Measurements from ENCODE around the gene WDR37.
"Not testable (repeated sequence)": the region's sequence is repeated elsewhere in the genome, so short reads cannot be mapped to it uniquely, and the experiment has no call there.

WDR37 gene

DNA sequence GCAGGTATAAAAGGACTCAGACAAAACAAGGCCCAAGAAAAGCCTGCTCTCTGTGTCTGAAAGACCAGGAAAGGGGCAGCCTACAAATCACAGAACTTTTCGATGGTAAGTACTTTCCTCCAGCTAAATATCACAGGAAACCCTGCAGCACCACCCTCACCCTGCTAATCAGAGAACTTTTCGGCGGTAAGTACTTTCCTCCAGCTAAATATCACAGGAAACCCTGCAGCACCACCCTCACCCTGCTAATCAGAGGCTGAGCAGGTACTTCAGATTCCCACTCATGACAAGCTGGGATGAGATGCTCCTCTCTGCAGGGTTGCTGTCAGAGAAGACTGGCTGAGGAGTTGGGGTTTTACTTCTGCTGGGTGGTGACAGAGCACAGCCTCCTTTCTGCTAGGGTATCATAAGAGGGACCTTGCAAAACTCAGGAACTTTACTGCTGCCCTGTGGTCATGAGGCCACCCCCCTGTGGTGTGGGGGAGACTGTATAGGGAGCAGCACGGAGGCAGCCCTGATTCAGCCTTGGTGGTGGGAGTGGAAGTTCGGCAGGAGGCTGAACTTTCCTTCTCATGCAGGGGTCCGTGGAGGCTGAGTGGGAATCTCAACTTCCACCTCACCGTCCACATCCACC, 7.2 kb downstream of the WDR37 start:
- DNase-seq (ENCODE audit: insufficient read length, low spot score) (no peak), FAIRE-seq (no peak)
- TF ChIP-seq PAX5 (IDR thresholded peaks at IDR 0.05; ENCODE audit: insufficient read depth, low read length, severe bottlenecking) (no peak), POLR2A (IDR thresholded peaks at IDR 0.05; ENCODE audit: low read depth, low read length) (no peak), TAF1 (IDR thresholded peaks at IDR 0.05; ENCODE audit: low read depth, low read length) (no peak), POU2F2 (IDR thresholded peaks at IDR 0.05; ENCODE audit: low read depth, low read length) (no peak), SPI1 (IDR thresholded peaks at IDR 0.05; ENCODE audit: low read depth, low read length) (no peak), POLR2AphosphoS5 (IDR thresholded peaks at IDR 0.05; ENCODE audit: low read depth, low read length) (no peak)

DNA sequence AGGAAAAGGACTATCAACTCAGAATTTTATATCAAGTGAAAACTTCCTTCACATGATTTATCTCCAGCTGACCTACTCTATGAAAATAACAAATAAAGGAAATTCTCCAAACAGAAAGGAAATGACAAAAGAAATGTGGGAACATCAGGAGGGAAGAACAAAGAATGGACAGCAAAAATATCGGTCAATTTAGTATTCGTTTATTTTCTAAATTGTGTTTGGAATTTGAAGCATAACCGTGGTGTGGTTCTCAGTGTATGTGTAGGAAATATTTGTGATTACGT, 8.7 kb downstream of the WDR37 start:
- DNase-seq (ENCODE audit: insufficient read length, low spot score) (no peak), FAIRE-seq (no peak)
- TF ChIP-seq POU2F2 (IDR thresholded peaks at IDR 0.05; ENCODE audit: low read depth, low read length) (no peak), TAF1 (IDR thresholded peaks at IDR 0.05; ENCODE audit: low read depth, low read length) (no peak), POLR2AphosphoS5 (IDR thresholded peaks at IDR 0.05; ENCODE audit: low read depth, low read length) (no peak), SPI1 (IDR thresholded peaks at IDR 0.05; ENCODE audit: low read depth, low read length) (no peak), PAX5 (IDR thresholded peaks at IDR 0.05; ENCODE audit: insufficient read depth, low read length, severe bottlenecking) (no peak)

DNA sequence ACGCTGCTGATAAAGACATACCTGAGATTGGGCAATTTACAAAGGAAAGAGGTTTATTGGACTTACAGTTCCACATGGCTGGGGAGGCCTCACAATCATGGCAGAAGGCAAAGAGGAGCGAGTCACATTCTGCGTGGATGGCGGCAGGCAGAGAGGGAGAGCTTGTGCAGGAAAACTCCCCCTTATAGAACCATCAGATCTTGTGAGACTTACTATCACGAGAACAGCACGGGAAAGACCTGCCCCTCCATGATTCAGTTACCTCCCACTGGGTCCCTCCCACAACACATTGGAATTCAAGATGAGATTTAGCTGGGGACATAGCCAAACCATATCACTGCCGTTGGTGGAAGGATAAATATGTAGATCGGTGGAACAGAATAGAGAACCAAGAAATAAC, 10.5 kb downstream of the WDR37 start:
- not testable (repeated sequence) for FAIRE-seq; DNase-seq (ENCODE audit: insufficient read length, low spot score)

DNA sequence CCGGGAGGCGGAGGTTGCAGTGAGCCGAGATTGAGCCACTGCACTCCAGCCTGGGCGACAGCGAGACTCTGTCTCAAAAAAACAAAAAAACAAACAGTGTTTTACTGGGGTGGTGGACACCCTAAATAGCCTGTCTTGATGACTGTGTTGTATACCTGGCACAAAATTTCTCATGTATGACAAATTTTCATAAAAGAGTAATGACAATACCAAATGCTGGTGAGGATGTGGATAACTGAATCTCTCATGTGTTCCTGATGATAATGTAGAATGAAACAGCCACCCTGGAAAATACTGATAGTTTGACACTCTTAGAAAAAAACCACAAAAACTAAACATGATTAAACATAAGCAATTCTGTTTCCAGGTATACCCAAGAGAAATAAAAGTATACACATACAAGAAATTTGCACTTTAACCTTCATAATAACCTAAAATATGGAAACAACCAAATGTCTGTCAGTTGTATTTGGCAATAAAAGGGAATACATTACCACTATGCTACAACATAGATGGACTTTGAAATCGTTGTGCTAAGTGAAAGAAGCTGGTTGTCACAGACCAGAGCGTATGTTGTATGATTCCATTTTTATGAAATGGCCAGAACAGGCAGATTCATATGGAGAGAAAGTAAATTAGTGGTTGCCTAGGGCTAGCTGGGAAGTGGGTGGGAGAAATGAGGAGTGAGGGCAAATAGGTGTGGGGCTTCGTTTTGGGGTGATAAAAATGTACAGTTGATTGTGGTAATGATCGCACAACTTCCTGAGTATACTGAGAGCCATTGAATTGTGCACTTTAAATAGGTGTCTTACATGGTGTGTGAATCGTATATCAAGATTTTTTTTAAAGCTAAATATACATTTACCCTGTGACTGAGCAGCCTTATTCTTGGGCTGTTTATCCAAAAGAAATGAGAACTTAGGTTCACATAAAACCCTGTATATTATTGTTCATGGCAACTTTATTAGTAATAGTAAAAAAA, 12.5 kb downstream of the WDR37 start:
- peak; percentile 23 for FAIRE-seq
- TF ChIP-seq TAF1 (IDR thresholded peaks at IDR 0.05; ENCODE audit: low read depth, low read length) (no peak), POLR2AphosphoS5 (IDR thresholded peaks at IDR 0.05; ENCODE audit: low read depth, low read length) (no peak), PAX5 (IDR thresholded peaks at IDR 0.05; ENCODE audit: insufficient read depth, low read length, severe bottlenecking) (no peak), SPI1 (IDR thresholded peaks at IDR 0.05; ENCODE audit: low read depth, low read length) (no peak), POU2F2 (IDR thresholded peaks at IDR 0.05; ENCODE audit: low read depth, low read length) (no peak), POLR2A (IDR thresholded peaks at IDR 0.05; ENCODE audit: low read depth, low read length) (no peak)
- no peak for DNase-seq (ENCODE audit: insufficient read length, low spot score)

DNA sequence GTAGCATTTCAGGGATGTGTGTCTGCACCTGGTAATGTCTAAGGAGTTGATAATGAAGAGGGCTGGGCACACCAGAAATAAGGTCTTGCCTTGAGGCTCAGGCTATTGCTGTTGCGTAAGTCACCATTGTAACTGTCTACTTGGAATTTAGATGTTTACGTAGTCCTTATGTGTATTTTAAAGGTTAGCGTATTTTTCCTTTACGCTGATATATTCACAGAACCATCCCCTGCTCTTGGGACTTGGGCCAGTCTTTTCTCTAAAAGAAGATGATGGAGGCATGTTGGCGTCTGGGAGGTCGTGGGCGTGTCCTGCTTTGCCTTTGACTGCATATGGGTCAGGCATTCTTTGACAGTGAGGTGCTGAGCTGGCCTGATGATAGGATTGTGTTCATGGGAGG, 14.7 kb downstream of the WDR37 start:
- DNase-seq (ENCODE audit: insufficient read length, low spot score) = no peak
- TF ChIP-seq POLR2AphosphoS5 (IDR thresholded peaks at IDR 0.05; ENCODE audit: low read depth, low read length) (no peak), PAX5 (IDR thresholded peaks at IDR 0.05; ENCODE audit: insufficient read depth, low read length, severe bottlenecking) (no peak), POU2F2 (IDR thresholded peaks at IDR 0.05; ENCODE audit: low read depth, low read length) (no peak), TAF1 (IDR thresholded peaks at IDR 0.05; ENCODE audit: low read depth, low read length) (no peak), SPI1 (IDR thresholded peaks at IDR 0.05; ENCODE audit: low read depth, low read length) (no peak), POLR2A (IDR thresholded peaks at IDR 0.05; ENCODE audit: low read depth, low read length) (no peak)
- FAIRE-seq = peak; percentile 51

DNA sequence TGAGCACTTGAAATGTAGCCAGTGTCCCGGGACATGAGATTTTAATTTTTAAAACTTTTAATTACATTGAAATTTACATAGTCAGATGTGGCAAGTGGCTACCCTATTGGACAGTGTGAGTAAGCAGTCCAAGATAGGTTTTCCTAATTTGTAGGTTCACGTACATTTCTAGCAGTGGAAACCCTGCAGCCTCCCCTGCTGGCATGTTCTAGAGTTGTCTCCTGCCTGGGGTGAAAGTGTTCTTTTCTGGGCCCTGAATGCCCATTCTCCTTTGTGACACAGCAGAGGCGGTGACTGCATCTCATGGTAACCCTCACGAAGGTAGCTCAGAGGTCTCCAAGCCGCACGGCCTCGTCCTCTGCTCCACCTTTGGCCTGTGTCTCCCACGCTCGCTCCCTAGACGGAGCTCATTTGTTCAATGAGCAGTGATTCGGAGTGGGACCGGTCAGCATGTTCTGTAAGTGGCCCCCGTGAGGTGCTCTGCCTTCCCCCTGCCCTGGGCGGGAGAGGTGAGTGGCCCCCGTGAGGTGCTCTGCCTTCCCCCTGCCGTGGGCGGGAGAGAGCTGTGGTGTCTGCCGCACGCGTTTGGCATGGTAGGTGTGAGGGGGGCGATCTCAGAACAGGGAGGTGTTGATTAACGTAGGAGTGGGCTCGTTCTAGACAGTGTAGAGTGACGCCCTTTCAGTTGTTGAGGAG, 18.0 kb downstream of the WDR37 start:
- DNase-seq (ENCODE audit: insufficient read length, low spot score) (no peak), FAIRE-seq (no peak)

DNA sequence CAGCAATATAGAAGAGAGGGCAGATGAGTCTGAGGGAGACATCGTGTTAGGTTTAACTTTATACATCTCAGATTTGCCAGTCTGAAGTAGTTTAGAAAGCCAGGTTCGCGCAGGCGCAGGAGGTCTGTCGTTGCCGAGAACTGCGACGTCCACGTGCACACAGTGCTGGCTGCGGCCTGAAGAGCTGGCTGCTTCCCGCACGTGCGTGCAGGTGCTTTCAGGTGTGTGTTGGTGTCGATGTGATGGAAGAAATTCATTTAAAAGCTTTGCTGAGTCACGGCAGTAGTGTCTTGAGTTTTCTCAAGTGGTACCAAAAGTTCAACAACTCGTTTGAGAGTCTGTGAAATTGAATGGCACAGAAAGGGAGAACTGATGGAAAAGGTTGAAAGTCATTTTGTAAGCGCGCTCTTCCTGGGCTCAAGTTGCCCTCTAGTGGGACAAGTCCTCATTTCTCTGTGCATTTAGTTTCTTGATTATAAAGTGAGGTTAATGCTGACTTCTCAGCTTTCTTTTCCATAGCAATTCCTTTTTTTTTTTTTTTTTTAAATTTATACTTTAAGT, 18.6 kb downstream of the WDR37 start:
- DNase-seq (ENCODE audit: insufficient read length, low spot score) (no peak), FAIRE-seq (no peak)
- no peak for TF ChIP-seq POLR2AphosphoS5 (IDR thresholded peaks at IDR 0.05; ENCODE audit: low read depth, low read length)
- TF ChIP-seq TAF1 (IDR thresholded peaks at IDR 0.05; ENCODE audit: low read depth, low read length) = no peak
- TF ChIP-seq POU2F2 (IDR thresholded peaks at IDR 0.05; ENCODE audit: low read depth, low read length) = no peak
- no peak for TF ChIP-seq POLR2A (IDR thresholded peaks at IDR 0.05; ENCODE audit: low read depth, low read length)
- TF ChIP-seq PAX5 (IDR thresholded peaks at IDR 0.05; ENCODE audit: insufficient read depth, low read length, severe bottlenecking) = no peak
- no peak for TF ChIP-seq SPI1 (IDR thresholded peaks at IDR 0.05; ENCODE audit: low read depth, low read length)

More for the DNA sequence above, 18.0 kb downstream of the WDR37 start:
- TF ChIP-seq TAF1 (IDR thresholded peaks at IDR 0.05; ENCODE audit: low read depth, low read length) = no peak
- TF ChIP-seq POLR2A (IDR thresholded peaks at IDR 0.05; ENCODE audit: low read depth, low read length) = no peak
- no peak for TF ChIP-seq POU2F2 (IDR thresholded peaks at IDR 0.05; ENCODE audit: low read depth, low read length)
- no peak for TF ChIP-seq SPI1 (IDR thresholded peaks at IDR 0.05; ENCODE audit: low read depth, low read length)
- no peak for TF ChIP-seq POLR2AphosphoS5 (IDR thresholded peaks at IDR 0.05; ENCODE audit: low read depth, low read length)
- TF ChIP-seq PAX5 (IDR thresholded peaks at IDR 0.05; ENCODE audit: insufficient read depth, low read length, severe bottlenecking) = no peak

DNA sequence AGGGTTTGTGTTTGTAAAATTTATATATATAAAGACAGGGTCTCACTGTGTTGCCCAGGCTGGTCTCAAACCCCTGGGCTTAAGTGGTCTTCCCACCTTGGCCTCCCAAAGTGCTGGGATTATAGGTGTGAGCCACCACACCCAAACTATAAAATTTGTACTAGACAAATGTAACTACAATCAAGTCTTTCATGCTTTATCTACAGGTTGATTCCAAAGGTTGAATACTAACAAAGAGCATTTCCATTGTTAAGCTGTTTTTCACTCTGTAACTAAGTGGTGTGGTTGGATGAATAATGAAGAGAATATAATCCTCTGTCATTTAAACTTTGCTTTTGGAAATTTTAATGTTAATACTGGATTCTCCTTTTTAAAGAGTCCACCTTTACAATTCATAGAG, 22.5 kb downstream of the WDR37 start:
- no peak for TF ChIP-seq SPI1 (IDR thresholded peaks at IDR 0.05; ENCODE audit: low read depth, low read length)
- no peak for TF ChIP-seq TAF1 (IDR thresholded peaks at IDR 0.05; ENCODE audit: low read depth, low read length)
- no peak for TF ChIP-seq PAX5 (IDR thresholded peaks at IDR 0.05; ENCODE audit: insufficient read depth, low read length, severe bottlenecking)
- no peak for TF ChIP-seq POLR2A (IDR thresholded peaks at IDR 0.05; ENCODE audit: low read depth, low read length)
- TF ChIP-seq POLR2AphosphoS5 (IDR thresholded peaks at IDR 0.05; ENCODE audit: low read depth, low read length) = no peak
- no peak for TF ChIP-seq POU2F2 (IDR thresholded peaks at IDR 0.05; ENCODE audit: low read depth, low read length)
- DNase-seq (ENCODE audit: insufficient read length, low spot score) = no peak
- no peak for FAIRE-seq

DNA sequence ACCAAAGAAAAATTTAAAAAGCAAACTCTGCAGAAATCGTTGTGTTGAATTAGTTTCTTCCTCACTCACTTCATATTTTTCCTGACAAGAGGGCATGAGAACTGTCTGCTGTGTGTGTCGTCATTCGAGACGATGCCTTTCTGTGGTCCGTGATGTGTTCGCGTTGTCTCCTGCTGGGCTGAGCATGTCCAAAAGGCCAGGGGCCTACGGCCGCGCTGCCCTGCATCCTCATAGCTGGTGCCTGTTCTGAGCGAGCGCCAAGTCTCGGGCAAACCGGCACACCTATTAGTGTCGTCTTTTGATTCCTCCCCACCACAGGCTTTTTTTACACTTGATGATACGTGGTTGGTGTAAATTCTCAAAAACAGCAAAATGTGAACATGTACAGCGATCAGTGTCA, 27.4 kb downstream of the WDR37 start:
- TF ChIP-seq TAF1 (IDR thresholded peaks at IDR 0.05; ENCODE audit: low read depth, low read length) = no peak
- TF ChIP-seq POU2F2 (IDR thresholded peaks at IDR 0.05; ENCODE audit: low read depth, low read length) = no peak
- TF ChIP-seq POLR2A (IDR thresholded peaks at IDR 0.05; ENCODE audit: low read depth, low read length) = no peak
- TF ChIP-seq PAX5 (IDR thresholded peaks at IDR 0.05; ENCODE audit: insufficient read depth, low read length, severe bottlenecking) = no peak
- no peak for TF ChIP-seq SPI1 (IDR thresholded peaks at IDR 0.05; ENCODE audit: low read depth, low read length)
- TF ChIP-seq POLR2AphosphoS5 (IDR thresholded peaks at IDR 0.05; ENCODE audit: low read depth, low read length) = no peak
- DNase-seq (ENCODE audit: insufficient read length, low spot score) (no peak), FAIRE-seq (no peak)
